ENCODE measurements around the gene ADGRG3.
"Not testable (repeated sequence)": the region's sequence is repeated elsewhere in the genome, so short reads cannot be mapped to it uniquely, and the experiment has no call there.

The ADGRG3 gene

DNA sequence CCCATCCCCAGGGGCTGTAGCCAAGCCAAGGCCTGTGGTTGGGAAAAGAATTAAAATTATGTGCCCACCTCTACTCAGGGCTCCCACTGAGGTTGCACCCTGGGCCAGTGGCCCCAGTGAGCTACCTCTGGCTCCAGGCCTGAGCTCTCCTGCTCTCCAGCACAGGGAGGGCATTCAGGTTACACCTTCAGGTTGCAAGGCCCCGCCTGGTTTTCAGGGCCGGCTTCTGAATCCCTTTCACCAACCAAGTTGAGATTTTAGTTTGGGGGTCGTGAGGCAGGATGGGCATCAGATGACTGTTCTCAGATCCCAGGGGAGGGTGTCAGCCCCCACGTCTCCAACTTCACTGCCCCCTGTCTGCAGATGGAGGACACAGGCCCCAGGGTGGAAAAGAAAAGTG, 59.5 kb downstream of the ADGRG3 start:
- no peak for DNase-seq (ENCODE audit: low read depth in 2 of 2)
- TF ChIP-seq, protein P1, sequence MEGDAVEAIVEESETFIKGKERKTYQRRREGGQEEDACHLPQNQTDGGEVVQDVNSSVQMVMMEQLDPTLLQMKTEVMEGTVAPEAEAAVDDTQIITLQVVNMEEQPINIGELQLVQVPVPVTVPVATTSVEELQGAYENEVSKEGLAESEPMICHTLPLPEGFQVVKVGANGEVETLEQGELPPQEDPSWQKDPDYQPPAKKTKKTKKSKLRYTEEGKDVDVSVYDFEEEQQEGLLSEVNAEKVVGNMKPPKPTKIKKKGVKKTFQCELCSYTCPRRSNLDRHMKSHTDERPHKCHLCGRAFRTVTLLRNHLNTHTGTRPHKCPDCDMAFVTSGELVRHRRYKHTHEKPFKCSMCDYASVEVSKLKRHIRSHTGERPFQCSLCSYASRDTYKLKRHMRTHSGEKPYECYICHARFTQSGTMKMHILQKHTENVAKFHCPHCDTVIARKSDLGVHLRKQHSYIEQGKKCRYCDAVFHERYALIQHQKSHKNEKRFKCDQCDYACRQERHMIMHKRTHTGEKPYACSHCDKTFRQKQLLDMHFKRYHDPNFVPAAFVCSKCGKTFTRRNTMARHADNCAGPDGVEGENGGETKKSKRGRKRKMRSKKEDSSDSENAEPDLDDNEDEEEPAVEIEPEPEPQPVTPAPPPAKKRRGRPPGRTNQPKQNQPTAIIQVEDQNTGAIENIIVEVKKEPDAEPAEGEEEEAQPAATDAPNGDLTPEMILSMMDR (IDR thresholded peaks at IDR 0.05; ENCODE audit: low read depth, low read length): peak; percentile 5
- H3K4me3 ChIP-seq (replicated peaks in 1 of 2; ENCODE audit: low read depth in 2 of 2, low read length in 2 of 2): no peak overlapping the region

DNA sequence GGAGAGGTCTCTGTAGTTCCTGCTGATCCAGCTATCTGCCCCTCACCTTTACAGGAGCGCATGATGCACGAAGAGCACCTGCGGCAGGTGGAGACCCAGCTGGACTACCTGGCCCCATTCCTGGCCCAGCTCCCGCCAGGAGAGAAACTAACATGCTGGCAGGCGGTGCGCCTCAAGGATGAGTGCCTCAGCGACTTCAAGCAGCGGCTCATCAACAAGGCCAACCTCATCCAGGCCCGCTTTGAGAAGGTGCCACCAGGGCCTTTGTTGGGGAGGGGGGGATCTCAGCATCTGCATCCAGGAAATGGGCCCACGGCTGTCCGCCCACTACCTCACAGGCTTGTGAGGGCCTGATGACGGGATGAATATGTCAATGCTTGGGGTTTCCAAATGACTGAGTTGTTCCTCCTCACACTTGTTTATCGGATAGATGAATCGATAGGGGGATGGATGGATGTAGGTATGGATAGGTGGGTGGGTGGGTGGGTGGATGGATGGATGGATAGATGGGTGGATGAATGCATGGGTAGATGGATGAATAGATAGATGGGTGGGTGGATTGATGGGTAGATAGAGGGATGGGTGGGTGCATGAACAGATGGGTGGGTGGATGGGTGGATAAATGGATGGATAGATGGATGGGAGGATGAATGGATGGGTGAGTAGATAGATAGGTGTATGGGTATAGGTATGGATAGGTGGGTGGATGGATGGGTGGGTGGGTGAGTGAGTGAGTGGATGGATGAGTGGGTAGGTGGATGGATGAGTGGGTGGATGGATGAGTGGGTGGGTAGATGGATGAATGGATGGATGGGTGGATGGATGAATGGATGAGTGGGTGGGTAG, 60.5 kb downstream of the ADGRG3 start:
- TF ChIP-seq, protein P1 (IDR thresholded peaks at IDR 0.05; ENCODE audit: low read depth, low read length): no peak
- H3K4me3 ChIP-seq (replicated peaks in 1 of 2; ENCODE audit: low read depth in 2 of 2, low read length in 2 of 2): no peak overlapping the region
- no peak for DNase-seq (ENCODE audit: low read depth in 2 of 2)

DNA sequence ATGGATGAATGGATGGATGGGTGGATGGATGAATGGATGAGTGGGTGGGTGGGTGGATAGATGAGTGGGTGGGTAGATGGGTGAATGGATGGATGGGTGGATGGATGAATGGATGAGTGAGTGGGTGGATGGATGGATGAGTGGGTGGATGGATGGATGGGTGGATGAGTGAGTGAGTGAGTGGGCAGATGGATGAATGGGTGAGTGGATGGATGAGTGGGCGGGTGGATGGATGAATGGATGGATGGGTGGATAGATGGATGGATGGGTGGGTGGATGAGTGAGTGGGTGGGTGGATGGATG, 61.0 kb downstream of the ADGRG3 start:
- DNase-seq (ENCODE audit: low read depth in 2 of 2): no peak
- no peak overlapping the region for H3K4me3 ChIP-seq (replicated peaks in 1 of 2; ENCODE audit: low read depth in 2 of 2, low read length in 2 of 2)
- TF ChIP-seq, protein P1 (IDR thresholded peaks at IDR 0.05; ENCODE audit: low read depth, low read length): no peak

DNA sequence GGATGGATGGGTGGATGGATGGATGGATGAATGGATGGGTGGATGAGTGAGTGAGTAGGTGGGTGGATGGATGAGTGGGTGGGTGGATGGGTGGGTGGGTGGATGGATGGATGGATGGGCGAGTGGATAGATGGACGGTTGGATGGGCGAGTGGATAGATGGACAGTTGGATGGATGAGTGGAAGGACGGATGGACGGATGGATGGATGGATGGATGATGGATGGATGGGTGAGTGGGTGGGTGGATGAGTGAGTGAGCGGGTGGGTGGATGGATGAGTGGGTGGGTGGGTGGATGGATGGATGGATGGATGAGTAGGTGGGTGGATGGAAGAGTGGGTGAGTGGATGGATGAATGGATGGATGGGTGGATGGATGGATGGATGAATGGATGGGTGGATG, 61.7 kb downstream of the ADGRG3 start:
- not testable (repeated sequence) for H3K4me3 ChIP-seq (replicated peaks in 1 of 2; ENCODE audit: low read depth in 2 of 2, low read length in 2 of 2)

DNA sequence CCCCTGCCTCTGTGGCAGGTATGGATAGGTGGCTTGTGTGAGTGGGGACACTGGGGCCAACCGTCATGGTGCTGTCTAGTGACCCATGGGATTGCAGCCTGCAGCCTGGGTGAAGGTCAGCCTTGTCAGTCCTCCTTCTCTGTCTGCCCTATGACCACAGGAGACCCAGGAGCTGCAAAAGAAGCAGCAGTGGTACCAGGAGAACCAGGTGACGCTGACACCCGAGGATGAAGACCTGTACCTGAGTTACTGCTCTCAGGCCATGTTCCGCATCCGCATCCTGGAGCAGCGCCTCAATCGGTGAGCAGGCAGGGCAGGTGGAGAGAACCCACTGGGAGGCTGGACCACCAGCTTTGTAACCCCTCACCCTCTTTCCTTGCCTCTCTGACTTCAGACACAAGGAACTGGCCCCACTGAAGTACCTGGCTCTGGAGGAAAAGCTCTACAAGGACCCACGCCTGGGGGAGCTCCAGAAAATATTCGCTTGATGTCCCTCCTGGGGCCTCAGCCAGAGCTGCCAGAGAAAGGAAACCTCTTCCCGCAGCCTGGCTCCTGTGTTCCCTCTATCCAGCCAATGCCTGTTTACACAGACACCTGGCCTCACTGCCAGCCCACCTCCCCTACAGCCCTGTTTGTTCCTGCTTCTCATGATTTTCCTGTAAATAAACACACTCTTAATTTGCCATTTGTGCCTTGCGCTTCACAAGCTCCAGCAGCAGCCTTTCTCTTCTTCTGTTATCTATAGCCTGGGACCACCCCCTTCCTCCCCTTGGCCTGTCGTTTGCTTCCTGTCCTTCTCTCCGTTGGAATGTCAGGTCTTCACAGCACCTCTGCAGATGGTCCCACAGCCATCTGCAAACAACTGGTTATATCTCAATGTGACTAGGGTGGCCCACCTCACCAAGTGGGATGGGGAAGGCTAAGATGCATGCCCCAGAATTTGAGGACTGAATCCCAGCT, 62.9 kb downstream of the ADGRG3 start:
- TF ChIP-seq, protein P1 (IDR thresholded peaks at IDR 0.05; ENCODE audit: low read depth, low read length): no peak
- no peak for DNase-seq (ENCODE audit: low read depth in 2 of 2)
- no peak overlapping the region for H3K4me3 ChIP-seq (replicated peaks in 1 of 2; ENCODE audit: low read depth in 2 of 2, low read length in 2 of 2)

More for the DNA sequence above, 61.7 kb downstream of the ADGRG3 start:
- DNase-seq (ENCODE audit: low read depth in 2 of 2): not testable (repeated sequence)

DNA sequence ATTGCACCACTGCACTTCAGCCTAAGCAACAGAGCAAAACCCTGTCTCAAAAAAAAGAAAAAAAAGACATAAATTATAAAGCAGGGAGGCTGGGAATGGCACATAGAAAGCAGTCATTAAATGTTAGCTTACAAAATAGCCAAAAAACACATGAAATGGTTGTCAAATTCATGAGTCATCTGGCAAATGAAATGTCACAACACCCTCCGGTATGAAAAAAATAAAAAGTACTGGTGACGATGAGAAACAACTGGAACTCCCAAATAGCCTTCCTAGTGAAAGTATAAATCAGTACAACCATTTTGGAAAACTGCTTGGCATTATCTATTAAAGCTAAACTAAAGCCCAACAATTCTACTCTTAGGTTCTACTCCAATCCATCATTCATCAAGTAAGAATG, 63.9 kb downstream of the ADGRG3 start:
- H3K4me3 ChIP-seq (replicated peaks in 1 of 2; ENCODE audit: low read depth in 2 of 2, low read length in 2 of 2): no peak overlapping the region
- DNase-seq (ENCODE audit: low read depth in 2 of 2): peak; percentile 70 to 81
- TF ChIP-seq, protein P1 (IDR thresholded peaks at IDR 0.05; ENCODE audit: low read depth, low read length): no peak

DNA sequence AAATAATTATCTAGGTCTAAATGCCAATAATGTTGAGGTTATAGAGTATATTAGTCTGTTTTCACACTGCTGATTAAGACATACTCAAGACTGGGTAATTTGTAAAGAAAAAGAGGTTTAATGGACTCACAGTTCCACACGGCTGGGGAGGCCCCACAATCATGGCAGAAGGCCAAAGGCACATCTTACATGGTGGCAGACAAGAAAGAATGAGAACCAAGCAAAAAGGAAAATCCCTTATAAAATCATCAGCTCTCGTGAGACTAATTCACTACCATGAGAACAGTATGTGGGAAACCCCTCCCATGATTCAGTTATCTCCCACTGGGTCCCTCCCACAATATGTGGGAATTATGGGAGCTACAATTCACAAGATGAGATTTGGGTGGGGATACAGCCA, 64.6 kb downstream of the ADGRG3 start:
- TF ChIP-seq, protein P1 (IDR thresholded peaks at IDR 0.05; ENCODE audit: low read depth, low read length): no peak
- DNase-seq (ENCODE audit: low read depth in 2 of 2): no peak
- H3K4me3 ChIP-seq (replicated peaks in 1 of 2; ENCODE audit: low read depth in 2 of 2, low read length in 2 of 2): no peak overlapping the region
